K562 (cell line): Measurements from ENCODE around the gene GADD45GIP1. TPM values are rescaled to one million over a fixed set of nuclear protein-coding genes. Genes with fewer than 3 reads are reported as not detected.

Experiments
- IFI16 ChIP-seq: fragments of 250-450 bp; sonication (Bioruptor Pico); IDR thresholded peaks from 2 replicates; pipeline ENCODE4 v2.1.2; 2022; ENCODE audit warnings: mild to moderate bottlenecking, inconsistent platforms
- KLF6 ChIP-seq: fragments of 250-450 bp; sonication (Bioruptor Pico); IDR thresholded peaks from 2 replicates; pipeline ENCODE4 v1.4.0; 2020; ENCODE audit warnings: mild to moderate bottlenecking, moderate library complexity, borderline replicate concordance
- SIN3A ChIP-seq, 2 experiments: fragments of 150-350 bp in 1 of 2; IDR thresholded peaks; 2 replicates each; pipeline ENCODE4 v1.6.1; 2011 to 2016; ENCODE audit warnings: borderline replicate concordance in 2 of 2, low read depth in 2 of 2, low read length in 2 of 2, mild to moderate bottlenecking in 2 of 2, moderate library complexity in 2 of 2; ENCODE audit not compliant: control insufficient read depth in 1 of 2
- TOE1 ChIP-seq, 2 experiments: fragments of 450-650 bp in 1 of 2; sonication (generic) in 1 of 2; formaldehyde crosslinking in 1 of 2; IDR thresholded peaks; 2 replicates each; pipeline versions ENCODE4 v1.7.1 to v1.8.0; 2016 to 2022; ENCODE audit warnings: borderline replicate concordance in 2 of 2, mild to moderate bottlenecking in 2 of 2, antibody characterized with exemption in 1 of 2, inconsistent platforms in 1 of 2, low read depth in 1 of 2, missing genetic modification reagents in 1 of 2, moderate library complexity in 1 of 2
- U2AF1 ChIP-seq: fragments of 200-400 bp; formaldehyde crosslinking; optimal IDR thresholded peaks from 2 replicates; pipeline ENCODE3; 2017; ENCODE audit warnings: mild to moderate bottlenecking, low read depth, low read length, moderate library complexity
- ZBTB12 ChIP-seq: fragments of 250-450 bp; sonication (Bioruptor Pico); IDR thresholded peaks from 2 replicates; pipeline ENCODE4 v1.4.0; 2020
- ZBTB40 ChIP-seq, 2 experiments: fragments of 450-650 bp in 1 of 2; sonication (generic) in 1 of 2; formaldehyde crosslinking in 1 of 2; IDR thresholded peaks; 2 replicates each; pipeline versions ENCODE4 v1.7.1 to v1.9.0; 2016 to 2022; ENCODE audit warnings: inconsistent platforms in 1 of 2, mild to moderate bottlenecking in 1 of 2, missing genetic modification reagents in 1 of 2
- ZFP91 ChIP-seq: sonication (generic); formaldehyde crosslinking; IDR thresholded peaks from 2 replicates; pipeline ENCODE4 v1.8.0; 2022; ENCODE audit warnings: mild to moderate bottlenecking, missing genetic modification reagents
- ZNF655 ChIP-seq: fragments of 250-450 bp; sonication (Bioruptor Pico); IDR thresholded peaks from 2 replicates; pipeline ENCODE4 v1.5.0; 2021
- polyA plus RNA-seq, 8 experiments: library from polyadenylated mRNA; depleted of rRNA in 4 of 8; stranded (reverse) in 5 of 8; unstranded in 3 of 8; fragments of >200 nt; fragmentation: Nextera tagmentation in 2 of 8; fragmentation: Illumina TruSeq in 1 of 8; extraction: Ambion mirVana in 2 of 8; extraction: Trizol in 1 of 8; gene quantifications; 2 replicates each; pipeline versions ENCODE4 v1.2.1 to v1.2.3, GENCODE V29; 2011 to 2014; ENCODE audit warnings: inconsistent platforms in 1 of 8, missing spikeins in 1 of 8
- total RNA-seq, 7 experiments: library from RNA; depleted of rRNA in 6 of 7; stranded (reverse); fragments of >200 nt in 6 of 7; fragmentation: Illumina TruSeq in 2 of 7; extraction: Trizol in 2 of 7; gene quantifications; 2 replicates each; pipeline versions ENCODE4 v1.2.1 to v1.2.3, GENCODE V29; 2011 to 2021; ENCODE audit warnings: low replicate concordance in 1 of 7

GADD45GIP1 gene
- total and polyA plus RNA-seq, 9 of the 15 experiments (the other 6 are each of a cell fraction or from before 2014, with no cell fraction given): 5.1 to 161 (median 29.2) TPM

GRCh38 chr19:12937927-12938778, 18.9 kb downstream of the GADD45GIP1 start, which contains the start of gene CALR (continued):
- peak; percentile 34; the same call in 1 of the 2 replicates for TF ChIP-seq ZBTB40 (IDR thresholded peaks at IDR 0.05)
- TF ChIP-seq ZBTB40 (CRISPR knock-in tag; IDR thresholded peaks at IDR 0.05): no peak
- TF ChIP-seq ZBTB12: peak; percentile 48; the same call in 1 of the 2 replicates
- peak; percentile 64 for TF ChIP-seq U2AF1
- peak; percentile 99 for TF ChIP-seq TOE1 (IDR thresholded peaks at IDR 0.05; ENCODE audit: borderline replicate concordance)
- TF ChIP-seq TOE1 (CRISPR knock-in tag; IDR thresholded peaks at IDR 0.05; ENCODE audit: borderline replicate concordance, low read depth): no peak
- peak; percentile 94 to 96 for TF ChIP-seq SIN3A (IDR thresholded peaks at IDR 0.05; ENCODE audit: borderline replicate concordance in 2 of 2, control insufficient read depth in 1 of 2, low read depth in 2 of 2, low read length in 2 of 2)
- peak; percentile 26; the same call in 1 of the 2 replicates for TF ChIP-seq KLF6
- peak; percentile 92 for TF ChIP-seq ZFP91 (CRISPR knock-in tag)
- no peak for TF ChIP-seq IFI16 (CRISPR knock-in tag)
- TF ChIP-seq ZNF655 (CRISPR knock-in tag): no peak
